Activated CD8-positive, alpha-beta memory T cell treated with anti-CD3 and anti-CD28 coated beads for 4 hours (primary cell): ENCODE measurements around the gene LPAR3.

Experiments
- DNase-seq, 2 donors: peaks; one replicate each; pipeline ENCODE4 v3.0.0-alpha.2; 2020; ENCODE audit warnings: low read depth in 2 of 2

LPAR3 gene

GRCh38 chr1:84857906-84858305, 35.1 kb downstream of the LPAR3 start:
- DNase-seq: no peak

- DNase-seq: no peak
Measured at GRCh38 chr1:84856726-84857270, 36.2 kb downstream of the LPAR3 start.

GRCh38 chr1:84855691-84856630, 37.0 kb downstream of the LPAR3 start:
- DNase-seq: no peak

- no peak for DNase-seq
Measured at GRCh38 chr1:84855168-84855567, 37.8 kb downstream of the LPAR3 start.

- peak in 1 of 2 donors; percentile 19 for DNase-seq
Measured at GRCh38 chr1:84853741-84854721, 39.0 kb downstream of the LPAR3 start.

- DNase-seq: no peak
Measured at GRCh38 chr1:84851839-84852238, 41.2 kb downstream of the LPAR3 start.

- DNase-seq: no peak
Measured at GRCh38 chr1:84849357-84849975, 43.5 kb downstream of the LPAR3 start.

- no peak for DNase-seq
Measured at GRCh38 chr1:84847253-84848250, 45.5 kb downstream of the LPAR3 start.

GRCh38 chr1:84846387-84846786, 46.6 kb downstream of the LPAR3 start:
- no peak for DNase-seq

GRCh38 chr1:84845357-84845756, 47.6 kb downstream of the LPAR3 start:
- DNase-seq: no peak

GRCh38 chr1:84844094-84844493, 48.9 kb downstream of the LPAR3 start:
- DNase-seq: no peak

- no peak for DNase-seq
Measured at GRCh38 chr1:84842748-84843231, 50.2 kb downstream of the LPAR3 start.

- DNase-seq: no peak
Measured at GRCh38 chr1:84841971-84842370, 51.0 kb downstream of the LPAR3 start.

GRCh38 chr1:84840346-84840745, 52.7 kb downstream of the LPAR3 start:
- DNase-seq: no peak

- DNase-seq: no peak
Measured at GRCh38 chr1:84839544-84839943, 53.5 kb downstream of the LPAR3 start.

GRCh38 chr1:84836145-84836544, 56.9 kb downstream of the LPAR3 start:
- DNase-seq: no peak

- DNase-seq: no peak
Measured at GRCh38 chr1:84835169-84835568, 57.8 kb downstream of the LPAR3 start.

- no peak for DNase-seq
Measured at GRCh38 chr1:84834419-84835064, 58.5 kb downstream of the LPAR3 start.

- no peak for DNase-seq
Measured at GRCh38 chr1:84833194-84833593, 59.8 kb downstream of the LPAR3 start.

GRCh38 chr1:84830136-84830535, 62.9 kb downstream of the LPAR3 start:
- DNase-seq: no peak
